ENCODE data around the gene DCTPP1. TPM values are rescaled to one million over a fixed set of nuclear protein-coding genes. Genes with fewer than 3 reads are reported as not detected.

The DCTPP1 gene
- total and polyA plus RNA-seq, 2 of the 13 experiments (the other 11 are each of a cell fraction or from before 2014, with no cell fraction given) = 54.8 to 74.4 TPM

DNA sequence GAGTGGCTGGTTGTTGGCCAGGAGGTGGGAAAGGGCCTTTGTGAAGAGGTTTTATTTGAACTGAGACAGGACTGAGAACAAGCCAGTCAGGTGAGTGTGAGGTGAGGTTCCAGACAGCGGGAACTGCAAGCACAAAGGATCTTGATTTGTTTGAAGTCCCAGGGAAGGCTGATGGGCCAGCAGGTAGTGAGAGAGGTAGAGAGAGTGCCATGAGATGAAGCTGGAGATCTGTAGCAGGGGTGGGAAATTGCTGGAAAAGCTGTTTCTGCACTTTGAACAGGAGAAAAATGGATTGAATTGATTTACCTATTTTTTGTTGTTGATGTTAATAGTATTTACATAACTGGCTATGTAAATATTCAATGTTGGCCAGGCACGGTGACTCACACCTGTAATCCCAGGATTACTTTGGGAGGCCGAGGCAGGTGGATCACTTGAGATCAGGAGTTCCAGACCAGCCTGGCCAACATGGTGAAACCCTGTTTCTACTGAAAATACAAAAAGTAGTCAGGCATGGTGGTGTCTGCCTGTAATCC is 7.7 kb upstream of the DCTPP1 start (continued):
- TF ChIP-seq DPF2 (CRISPR knock-in tag; IDR thresholded peaks at IDR 0.05; ENCODE audit: borderline replicate concordance, low read depth) = peak; percentile 59; the same call in 1 of the 2 replicates
- TF ChIP-seq ZNF44 (CRISPR knock-in tag; IDR thresholded peaks at IDR 0.05) = no peak
- TF ChIP-seq, protein P1, sequence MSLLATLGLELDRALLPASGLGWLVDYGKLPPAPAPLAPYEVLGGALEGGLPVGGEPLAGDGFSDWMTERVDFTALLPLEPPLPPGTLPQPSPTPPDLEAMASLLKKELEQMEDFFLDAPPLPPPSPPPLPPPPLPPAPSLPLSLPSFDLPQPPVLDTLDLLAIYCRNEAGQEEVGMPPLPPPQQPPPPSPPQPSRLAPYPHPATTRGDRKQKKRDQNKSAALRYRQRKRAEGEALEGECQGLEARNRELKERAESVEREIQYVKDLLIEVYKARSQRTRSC (CRISPR knock-in tag; IDR thresholded peaks at IDR 0.05; ENCODE audit: low read depth) = no peak
- no peak for TF ChIP-seq SIX4 (CRISPR knock-in tag; IDR thresholded peaks at IDR 0.05)
- no peak for TF ChIP-seq ZNF652 (CRISPR knock-in tag; IDR thresholded peaks at IDR 0.05; ENCODE audit: borderline replicate concordance, low read depth)
- TF ChIP-seq, protein P2, sequence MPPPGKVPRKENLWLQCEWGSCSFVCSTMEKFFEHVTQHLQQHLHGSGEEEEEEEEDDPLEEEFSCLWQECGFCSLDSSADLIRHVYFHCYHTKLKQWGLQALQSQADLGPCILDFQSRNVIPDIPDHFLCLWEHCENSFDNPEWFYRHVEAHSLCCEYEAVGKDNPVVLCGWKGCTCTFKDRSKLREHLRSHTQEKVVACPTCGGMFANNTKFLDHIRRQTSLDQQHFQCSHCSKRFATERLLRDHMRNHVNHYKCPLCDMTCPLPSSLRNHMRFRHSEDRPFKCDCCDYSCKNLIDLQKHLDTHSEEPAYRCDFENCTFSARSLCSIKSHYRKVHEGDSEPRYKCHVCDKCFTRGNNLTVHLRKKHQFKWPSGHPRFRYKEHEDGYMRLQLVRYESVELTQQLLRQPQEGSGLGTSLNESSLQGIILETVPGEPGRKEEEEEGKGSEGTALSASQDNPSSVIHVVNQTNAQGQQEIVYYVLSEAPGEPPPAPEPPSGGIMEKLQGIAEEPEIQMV (CRISPR knock-in tag; IDR thresholded peaks at IDR 0.05; ENCODE audit: low read depth) = 0 out of 2 replicates have a peak, but pooled peaks have one; percentile 51
- TF ChIP-seq RAD21 (CRISPR knock-in tag; IDR thresholded peaks at IDR 0.05) = peak; percentile 7; the same call in 1 of the 2 replicates
- TF ChIP-seq RFXANK (CRISPR knock-in tag; IDR thresholded peaks at IDR 0.05) = no peak
- TF ChIP-seq ZNF510 (CRISPR knock-in tag; IDR thresholded peaks at IDR 0.05; ENCODE audit: low read depth) = 0 out of 2 replicates have a peak, but pooled peaks have one; percentile 59
- no peak for TF ChIP-seq HNRNPL (IDR thresholded peaks at IDR 0.05; ENCODE audit: low read depth, low read length)
- TF ChIP-seq, protein P3, sequence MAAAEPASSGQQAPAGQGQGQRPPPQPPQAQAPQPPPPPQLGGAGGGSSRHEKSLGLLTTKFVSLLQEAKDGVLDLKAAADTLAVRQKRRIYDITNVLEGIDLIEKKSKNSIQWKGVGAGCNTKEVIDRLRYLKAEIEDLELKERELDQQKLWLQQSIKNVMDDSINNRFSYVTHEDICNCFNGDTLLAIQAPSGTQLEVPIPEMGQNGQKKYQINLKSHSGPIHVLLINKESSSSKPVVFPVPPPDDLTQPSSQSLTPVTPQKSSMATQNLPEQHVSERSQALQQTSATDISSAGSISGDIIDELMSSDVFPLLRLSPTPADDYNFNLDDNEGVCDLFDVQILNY (CRISPR knock-in tag; conservative IDR thresholded peaks at IDR 0.05) = no peak
- TF ChIP-seq EZH2 (conservative IDR thresholded peaks at IDR 0.05; ENCODE audit: low read depth, low read length) = no peak
- no peak for TF ChIP-seq ZNF749 (CRISPR knock-in tag; IDR thresholded peaks at IDR 0.05; ENCODE audit: borderline replicate concordance)
- no peak for TF ChIP-seq ZFP1 (CRISPR knock-in tag; IDR thresholded peaks at IDR 0.05)
- no peak for TF ChIP-seq PLRG1 (conservative IDR thresholded peaks at IDR 0.05)
- no peak for TF ChIP-seq KLF6 (CRISPR knock-in tag; IDR thresholded peaks at IDR 0.05)
- no peak for TF ChIP-seq NR1H2 (CRISPR knock-in tag; IDR thresholded peaks at IDR 0.05; ENCODE audit: borderline replicate concordance, low read depth)
- TF ChIP-seq, protein P4, sequence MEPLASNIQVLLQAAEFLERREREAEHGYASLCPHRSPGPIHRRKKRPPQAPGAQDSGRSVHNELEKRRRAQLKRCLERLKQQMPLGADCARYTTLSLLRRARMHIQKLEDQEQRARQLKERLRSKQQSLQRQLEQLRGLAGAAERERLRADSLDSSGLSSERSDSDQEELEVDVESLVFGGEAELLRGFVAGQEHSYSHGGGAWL (CRISPR knock-in tag; IDR thresholded peaks at IDR 0.05) = no peak
- TF ChIP-seq, protein P5, sequence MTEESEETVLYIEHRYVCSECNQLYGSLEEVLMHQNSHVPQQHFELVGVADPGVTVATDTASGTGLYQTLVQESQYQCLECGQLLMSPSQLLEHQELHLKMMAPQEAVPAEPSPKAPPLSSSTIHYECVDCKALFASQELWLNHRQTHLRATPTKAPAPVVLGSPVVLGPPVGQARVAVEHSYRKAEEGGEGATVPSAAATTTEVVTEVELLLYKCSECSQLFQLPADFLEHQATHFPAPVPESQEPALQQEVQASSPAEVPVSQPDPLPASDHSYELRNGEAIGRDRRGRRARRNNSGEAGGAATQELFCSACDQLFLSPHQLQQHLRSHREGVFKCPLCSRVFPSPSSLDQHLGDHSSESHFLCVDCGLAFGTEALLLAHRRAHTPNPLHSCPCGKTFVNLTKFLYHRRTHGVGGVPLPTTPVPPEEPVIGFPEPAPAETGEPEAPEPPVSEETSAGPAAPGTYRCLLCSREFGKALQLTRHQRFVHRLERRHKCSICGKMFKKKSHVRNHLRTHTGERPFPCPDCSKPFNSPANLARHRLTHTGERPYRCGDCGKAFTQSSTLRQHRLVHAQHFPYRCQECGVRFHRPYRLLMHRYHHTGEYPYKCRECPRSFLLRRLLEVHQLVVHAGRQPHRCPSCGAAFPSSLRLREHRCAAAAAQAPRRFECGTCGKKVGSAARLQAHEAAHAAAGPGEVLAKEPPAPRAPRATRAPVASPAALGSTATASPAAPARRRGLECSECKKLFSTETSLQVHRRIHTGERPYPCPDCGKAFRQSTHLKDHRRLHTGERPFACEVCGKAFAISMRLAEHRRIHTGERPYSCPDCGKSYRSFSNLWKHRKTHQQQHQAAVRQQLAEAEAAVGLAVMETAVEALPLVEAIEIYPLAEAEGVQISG (CRISPR knock-in tag; IDR thresholded peaks at IDR 0.05) = no peak
- TF ChIP-seq, protein P6, sequence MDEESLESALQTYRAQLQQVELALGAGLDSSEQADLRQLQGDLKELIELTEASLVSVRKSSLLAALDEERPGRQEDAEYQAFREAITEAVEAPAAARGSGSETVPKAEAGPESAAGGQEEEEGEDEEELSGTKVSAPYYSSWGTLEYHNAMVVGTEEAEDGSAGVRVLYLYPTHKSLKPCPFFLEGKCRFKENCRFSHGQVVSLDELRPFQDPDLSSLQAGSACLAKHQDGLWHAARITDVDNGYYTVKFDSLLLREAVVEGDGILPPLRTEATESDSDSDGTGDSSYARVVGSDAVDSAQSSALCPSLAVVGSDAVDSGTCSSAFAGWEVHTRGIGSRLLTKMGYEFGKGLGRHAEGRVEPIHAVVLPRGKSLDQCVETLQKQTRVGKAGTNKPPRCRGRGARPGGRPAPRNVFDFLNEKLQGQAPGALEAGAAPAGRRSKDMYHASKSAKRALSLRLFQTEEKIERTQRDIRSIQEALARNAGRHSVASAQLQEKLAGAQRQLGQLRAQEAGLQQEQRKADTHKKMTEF (CRISPR knock-in tag; IDR thresholded peaks at IDR 0.05) = peak; percentile 65
- no peak; the same call in 1 of the 2 replicates for TF ChIP-seq ZNF772 (CRISPR knock-in tag; IDR thresholded peaks at IDR 0.05)
- peak; percentile 12; the same call in 1 of the 2 replicates for TF ChIP-seq FOXC1 (CRISPR knock-in tag; IDR thresholded peaks at IDR 0.05; ENCODE audit: borderline replicate concordance)
- 0 out of 2 replicates have a peak, but pooled peaks have one; percentile 49 for TF ChIP-seq ZNF343 (CRISPR knock-in tag; IDR thresholded peaks at IDR 0.05)

Data from HepG2 (cell line).